ENCODE results near the gene MPRIP. TPM values are rescaled to one million over a fixed set of nuclear protein-coding genes. Genes with fewer than 3 reads are reported as not detected.

Gene MPRIP
- total RNA-seq, 1 donor from 2014 or later = 350 TPM

DNA sequence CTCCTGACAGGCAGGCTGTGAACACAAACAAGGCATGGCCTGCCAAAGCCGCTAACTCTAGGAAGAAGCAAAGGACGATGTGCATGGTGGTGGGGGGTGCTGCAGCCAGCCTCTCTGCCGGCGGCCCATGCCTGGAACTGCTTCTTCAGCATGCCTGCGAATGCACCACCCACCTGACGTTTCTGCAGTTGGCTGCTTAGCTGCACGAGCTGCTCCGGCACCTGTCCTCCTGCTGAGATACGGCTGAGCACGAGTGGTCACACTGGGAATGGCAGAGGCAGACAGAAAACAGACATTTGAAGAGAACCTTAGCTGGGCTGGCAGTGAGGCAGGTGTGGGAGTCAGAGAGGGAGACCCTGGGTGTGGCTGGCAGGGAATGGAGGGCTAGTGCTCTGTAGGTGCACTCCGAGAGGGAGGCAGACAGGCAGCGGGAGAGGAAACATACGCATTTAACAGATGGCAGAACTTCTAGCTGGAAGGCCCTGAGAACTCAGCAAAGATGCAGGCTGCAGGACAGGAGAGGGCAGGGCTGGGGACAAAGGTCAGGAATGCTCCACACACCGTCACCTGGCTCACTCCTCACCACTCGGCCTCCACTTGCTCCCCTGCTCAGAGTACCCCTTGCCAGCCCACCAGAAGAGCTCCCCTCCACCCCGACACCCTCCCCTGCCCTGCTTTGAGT lies 189.5 kb downstream of the MPRIP start:
- intact Hi-C loops (cut with micrococcal nuclease) = no loop called here
- peaks cover 56% of the 10 kb centered on the region for H3K36me3 ChIP-seq
- H3K4me1 ChIP-seq = peaks cover 87% of the 10 kb centered on the region
- peak overlapping the region; percentile 60 for H3K27ac ChIP-seq (replicated peaks)
- no peaks in the 10 kb centered on the region for H3K27me3 ChIP-seq (ENCODE audit: low read depth)
- no peak overlapping the region for H3K4me3 ChIP-seq
- no peaks in the 10 kb centered on the region for H3K9me3 ChIP-seq (replicated peaks)
- no peak for DNase-seq
- TF ChIP-seq, protein P1, sequence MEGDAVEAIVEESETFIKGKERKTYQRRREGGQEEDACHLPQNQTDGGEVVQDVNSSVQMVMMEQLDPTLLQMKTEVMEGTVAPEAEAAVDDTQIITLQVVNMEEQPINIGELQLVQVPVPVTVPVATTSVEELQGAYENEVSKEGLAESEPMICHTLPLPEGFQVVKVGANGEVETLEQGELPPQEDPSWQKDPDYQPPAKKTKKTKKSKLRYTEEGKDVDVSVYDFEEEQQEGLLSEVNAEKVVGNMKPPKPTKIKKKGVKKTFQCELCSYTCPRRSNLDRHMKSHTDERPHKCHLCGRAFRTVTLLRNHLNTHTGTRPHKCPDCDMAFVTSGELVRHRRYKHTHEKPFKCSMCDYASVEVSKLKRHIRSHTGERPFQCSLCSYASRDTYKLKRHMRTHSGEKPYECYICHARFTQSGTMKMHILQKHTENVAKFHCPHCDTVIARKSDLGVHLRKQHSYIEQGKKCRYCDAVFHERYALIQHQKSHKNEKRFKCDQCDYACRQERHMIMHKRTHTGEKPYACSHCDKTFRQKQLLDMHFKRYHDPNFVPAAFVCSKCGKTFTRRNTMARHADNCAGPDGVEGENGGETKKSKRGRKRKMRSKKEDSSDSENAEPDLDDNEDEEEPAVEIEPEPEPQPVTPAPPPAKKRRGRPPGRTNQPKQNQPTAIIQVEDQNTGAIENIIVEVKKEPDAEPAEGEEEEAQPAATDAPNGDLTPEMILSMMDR (IDR thresholded peaks at IDR 0.05; ENCODE audit: borderline replicate concordance) = no peak

DNA sequence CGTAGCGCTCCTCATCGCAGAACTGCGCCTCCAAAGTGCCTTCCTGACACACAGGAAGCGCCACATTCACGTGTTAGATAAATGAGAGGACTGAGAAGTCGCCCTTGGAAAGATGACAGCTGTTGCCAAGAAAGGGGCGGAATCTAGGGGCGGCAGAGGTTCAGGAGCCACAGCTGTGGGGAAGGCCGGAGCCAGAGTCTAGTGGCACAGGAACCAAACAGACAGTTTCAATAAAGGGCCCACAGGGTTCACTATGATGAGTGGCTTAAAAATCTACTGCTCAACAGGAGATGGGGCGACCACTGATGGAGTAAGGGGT lies 190.0 kb downstream of the MPRIP start:
- peaks cover 85% of the 10 kb centered on the region for H3K4me1 ChIP-seq
- no peaks in the 10 kb centered on the region for H3K27me3 ChIP-seq (ENCODE audit: low read depth)
- TF ChIP-seq, protein P1 (IDR thresholded peaks at IDR 0.05; ENCODE audit: borderline replicate concordance) = no peak
- no peaks in the 10 kb centered on the region for H3K9me3 ChIP-seq (replicated peaks)
- DNase-seq = no peak
- no peak overlapping the region for H3K4me3 ChIP-seq
- peak overlapping the region; percentile 60 for H3K27ac ChIP-seq (replicated peaks)
- peaks cover 51% of the 10 kb centered on the region for H3K36me3 ChIP-seq
- intact Hi-C loops (cut with micrococcal nuclease) = no loop called here

- intact Hi-C loops (cut with micrococcal nuclease) = no loop called here
- TF ChIP-seq, protein P1 (IDR thresholded peaks at IDR 0.05; ENCODE audit: borderline replicate concordance) = no peak
- H3K36me3 ChIP-seq = peaks cover 19% of the 10 kb centered on the region
- H3K4me1 ChIP-seq = peaks cover 65% of the 10 kb centered on the region
- peak overlapping the region; percentile 95 for H3K4me3 ChIP-seq
- H3K9me3 ChIP-seq (replicated peaks) = no peaks in the 10 kb centered on the region
- H3K27ac ChIP-seq (replicated peaks) = peak overlapping the region; percentile 97
- no peaks in the 10 kb centered on the region for H3K27me3 ChIP-seq (ENCODE audit: low read depth)
- DNase-seq = no peak
These were observed 193.2 kb downstream of the MPRIP start for GRCh38 chr17:17235212-17236174.

GRCh38 chr17:17236295-17237025 lies 194.2 kb downstream of the MPRIP start:
- intact Hi-C loops (cut with micrococcal nuclease) = no loop called here
- DNase-seq = no peak

More at GRCh38 chr17:17236295-17237025, 194.2 kb downstream of the MPRIP start:
- TF ChIP-seq, protein P1 (IDR thresholded peaks at IDR 0.05; ENCODE audit: borderline replicate concordance) = no peak
- Histone ChIP-seq H3K27me3 (ENCODE audit: low read depth) (no peaks in the 10 kb centered on the region), H3K27ac (replicated peaks) (peak overlapping the region; percentile 97), H3K9me3 (replicated peaks) (no peaks in the 10 kb centered on the region), H3K36me3 (peaks cover 11% of the 10 kb centered on the region), H3K4me1 (peaks cover 61% of the 10 kb centered on the region), H3K4me3 (peak overlapping the region; percentile 95)
